ENCODE measurements around the gene CTAGE4. TPM values are rescaled to one million over a fixed set of nuclear protein-coding genes. Genes with fewer than 3 reads are reported as not detected.
"Not testable (repeated sequence)": the region's sequence is repeated elsewhere in the genome, so short reads cannot be mapped to it uniquely, and the experiment has no call there.

CTAGE4 gene
- total RNA-seq, 1 experiment from 2014 or later = 5.9 TPM

DNA sequence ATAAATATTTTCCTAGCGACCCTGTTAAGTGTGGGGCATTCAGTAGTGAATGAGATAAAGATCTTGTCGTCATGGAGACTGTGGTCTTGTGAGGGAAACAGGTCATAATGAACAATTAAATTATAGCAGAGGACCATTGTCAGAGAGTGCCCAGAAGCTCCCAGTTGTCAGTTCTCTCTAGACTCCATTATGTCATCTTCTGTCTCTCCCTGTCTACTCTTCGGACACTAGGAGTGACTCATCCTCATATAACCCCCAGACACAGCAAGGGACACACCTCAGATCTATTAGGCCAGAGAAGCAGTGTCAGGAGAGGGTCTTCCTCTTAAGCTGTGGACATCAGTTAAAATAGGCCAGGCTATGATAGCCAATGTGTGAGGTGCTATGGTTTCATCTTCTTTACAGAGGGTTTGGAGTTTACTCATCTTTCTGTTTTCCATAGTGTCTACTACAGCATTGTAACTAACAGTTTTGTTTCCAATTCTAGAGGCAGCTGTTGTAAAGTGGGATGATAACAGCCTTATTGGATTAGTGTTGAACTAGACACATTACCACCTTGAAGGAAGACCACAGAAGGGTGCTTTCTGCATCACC is 5.4 kb downstream of the CTAGE4 start:
- H3K9me3 ChIP-seq (ENCODE audit: control insufficient read depth, insufficient read depth, low read depth, low read length); CTCF ChIA-PET; ATAC-seq; intact Hi-C loops (cut with micrococcal nuclease; ENCODE audit: unreplicated experiment); H3K27me3 ChIP-seq (ENCODE audit: control insufficient read depth, insufficient read depth, low read length); H3K4me1 ChIP-seq (ENCODE audit: control insufficient read depth, insufficient read depth, low read length); H3K4me3 ChIP-seq (ENCODE audit: low read depth in 2 of 2, low read length in 2 of 2); DNase-seq (ENCODE audit: low read depth, low spot score); H3K27ac ChIP-seq (ENCODE audit: low read length); H3K36me3 ChIP-seq (ENCODE audit: control insufficient read depth, insufficient read depth, low read length); POLR2A ChIA-PET; BruUV-seq (replicated peaks); in situ Hi-C loops (cut with HindIII; ENCODE audit: low pct_unique_long_range_greater_than_20kb, low sequenced_read_pairs): not testable (repeated sequence)

DNA sequence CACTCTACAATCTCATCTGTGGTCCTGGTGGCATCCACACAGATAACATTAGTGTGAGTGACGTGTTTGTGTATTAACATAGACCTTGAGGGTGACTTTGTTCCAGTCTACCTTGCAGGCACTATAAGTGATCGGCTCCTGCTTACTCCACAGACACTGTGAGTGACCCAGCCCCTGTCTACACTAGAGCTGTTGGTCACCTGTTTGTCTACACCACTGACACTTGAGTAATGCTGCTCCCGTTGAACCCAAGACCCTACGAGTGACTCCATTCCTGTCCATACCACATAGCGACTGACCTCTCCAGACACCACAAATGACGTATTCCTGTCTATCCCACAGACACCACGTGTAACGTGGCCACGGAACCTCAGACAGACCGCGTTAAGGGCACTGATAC is 10.5 kb downstream of the CTAGE4 start:
- CTCF ChIA-PET; H3K4me1 ChIP-seq (ENCODE audit: control insufficient read depth, insufficient read depth, low read length); BruUV-seq (replicated peaks); H3K27me3 ChIP-seq (ENCODE audit: control insufficient read depth, insufficient read depth, low read length); in situ Hi-C loops (cut with HindIII; ENCODE audit: low pct_unique_long_range_greater_than_20kb, low sequenced_read_pairs); H3K4me3 ChIP-seq (ENCODE audit: low read depth in 2 of 2, low read length in 2 of 2); H3K27ac ChIP-seq (ENCODE audit: low read length); H3K36me3 ChIP-seq (ENCODE audit: control insufficient read depth, insufficient read depth, low read length); ATAC-seq; DNase-seq (ENCODE audit: low read depth, low spot score); POLR2A ChIA-PET; H3K9me3 ChIP-seq (ENCODE audit: control insufficient read depth, insufficient read depth, low read depth, low read length); intact Hi-C loops (cut with micrococcal nuclease; ENCODE audit: unreplicated experiment): not testable (repeated sequence)

DNA sequence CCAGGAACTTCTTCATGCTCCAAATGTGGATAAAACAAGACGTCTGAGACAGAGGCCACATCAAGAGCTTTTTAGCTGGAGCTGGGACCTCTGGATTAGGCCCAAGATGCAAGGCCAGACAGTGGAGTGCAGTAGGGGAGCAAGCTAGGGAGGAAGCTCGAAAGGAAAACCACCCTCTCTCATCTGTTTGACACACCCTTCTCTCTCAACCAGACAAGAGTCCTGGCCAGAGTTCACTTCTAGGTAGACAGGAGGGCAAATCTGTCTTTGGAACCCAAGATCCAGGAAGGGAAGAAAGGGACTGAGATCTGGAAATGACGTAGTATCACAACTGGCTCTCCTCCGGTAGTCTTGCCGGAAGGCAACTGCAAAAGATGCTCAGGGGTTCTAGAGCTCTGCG is 11.2 kb downstream of the CTAGE4 start:
- in situ Hi-C loops (cut with HindIII; ENCODE audit: low pct_unique_long_range_greater_than_20kb, low sequenced_read_pairs); H3K4me1 ChIP-seq (ENCODE audit: control insufficient read depth, insufficient read depth, low read length); POLR2A ChIA-PET; DNase-seq (ENCODE audit: low read depth, low spot score); H3K36me3 ChIP-seq (ENCODE audit: control insufficient read depth, insufficient read depth, low read length); intact Hi-C loops (cut with micrococcal nuclease; ENCODE audit: unreplicated experiment); H3K27me3 ChIP-seq (ENCODE audit: control insufficient read depth, insufficient read depth, low read length); H3K9me3 ChIP-seq (ENCODE audit: control insufficient read depth, insufficient read depth, low read depth, low read length); BruUV-seq (replicated peaks); H3K4me3 ChIP-seq (ENCODE audit: low read depth in 2 of 2, low read length in 2 of 2); H3K27ac ChIP-seq (ENCODE audit: low read length); CTCF ChIA-PET; ATAC-seq: not testable (repeated sequence)

DNA sequence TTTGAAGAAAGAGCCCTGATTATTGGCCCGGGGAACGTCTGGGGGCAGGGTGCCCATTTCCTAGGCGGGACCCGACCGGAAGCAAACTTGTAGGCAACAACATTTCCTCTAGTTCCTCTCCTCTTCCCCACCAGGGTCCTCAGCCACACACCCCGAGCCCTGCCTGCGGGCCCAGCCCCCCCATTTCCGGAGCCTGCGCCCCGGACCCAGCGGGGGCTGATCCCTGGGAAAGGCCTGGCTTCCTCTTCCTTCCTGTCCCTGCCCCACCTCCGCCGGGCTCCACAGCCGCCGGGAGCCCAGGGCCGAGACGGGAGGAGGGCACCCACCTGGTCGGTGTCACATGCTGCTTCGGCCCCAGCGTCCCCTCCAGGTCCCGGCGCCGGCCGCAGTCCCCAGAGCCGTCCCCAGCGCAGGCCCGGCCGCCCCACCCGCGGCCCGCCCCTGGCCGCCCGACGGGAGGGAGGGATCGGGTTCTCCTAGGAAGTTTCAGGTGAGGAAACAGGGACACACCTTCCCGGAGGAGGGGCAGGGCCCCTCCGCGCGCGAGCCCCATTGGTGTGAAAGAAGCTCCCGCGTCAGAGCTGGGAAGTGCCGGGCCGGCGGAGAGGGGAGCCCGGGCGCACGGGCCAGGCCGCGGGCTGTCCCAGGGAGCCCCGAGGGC is 12.1 kb downstream of the CTAGE4 start, which contains the start of gene ARHGEF35:
TSS of gene ARHGEF35 (minus strand) at position 622 of the 661 bp plus-strand sequence. CDS start 7,450 bp downstream, outside the sequence.
- H3K4me3 ChIP-seq (ENCODE audit: low read depth in 2 of 2, low read length in 2 of 2) = peak within 1 kb of the TSS in 1 of 2 experiments; percentile 13; a peak in 1 of 4 replicates
- intact Hi-C loops (cut with micrococcal nuclease; ENCODE audit: unreplicated experiment); POLR2A ChIA-PET; CTCF ChIA-PET; H3K27ac ChIP-seq (ENCODE audit: low read length); H3K36me3 ChIP-seq (ENCODE audit: control insufficient read depth, insufficient read depth, low read length); DNase-seq (ENCODE audit: low read depth, low spot score); H3K27me3 ChIP-seq (ENCODE audit: control insufficient read depth, insufficient read depth, low read length); H3K4me1 ChIP-seq (ENCODE audit: control insufficient read depth, insufficient read depth, low read length); H3K9me3 ChIP-seq (ENCODE audit: control insufficient read depth, insufficient read depth, low read depth, low read length); in situ Hi-C loops (cut with HindIII; ENCODE audit: low pct_unique_long_range_greater_than_20kb, low sequenced_read_pairs); BruUV-seq (replicated peaks): not testable (repeated sequence)
- peak; percentile 89 for ATAC-seq

DNA sequence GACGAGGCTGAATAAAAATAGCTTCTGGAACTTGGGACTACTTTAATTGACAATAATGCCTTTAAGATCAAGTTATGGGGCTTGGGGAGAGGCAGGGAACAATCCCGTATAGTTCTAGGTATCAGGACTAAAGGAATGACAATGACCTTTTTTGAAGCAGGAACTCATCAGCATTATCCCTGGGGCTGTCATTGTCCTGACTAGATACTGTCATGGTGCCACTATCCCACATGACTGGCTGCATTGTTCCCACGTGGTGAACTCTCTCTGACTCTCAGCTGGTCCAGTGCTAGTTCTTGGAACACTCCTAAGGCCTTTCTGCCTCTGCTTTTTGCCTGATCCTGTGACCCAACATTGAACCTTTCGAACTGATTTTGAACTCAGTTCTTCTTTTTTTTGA is 15.7 kb downstream of the CTAGE4 start:
- POLR2A ChIA-PET; H3K27me3 ChIP-seq (ENCODE audit: control insufficient read depth, insufficient read depth, low read length); ATAC-seq; H3K4me3 ChIP-seq (ENCODE audit: low read depth in 2 of 2, low read length in 2 of 2); H3K9me3 ChIP-seq (ENCODE audit: control insufficient read depth, insufficient read depth, low read depth, low read length); intact Hi-C loops (cut with micrococcal nuclease; ENCODE audit: unreplicated experiment); H3K4me1 ChIP-seq (ENCODE audit: control insufficient read depth, insufficient read depth, low read length); H3K27ac ChIP-seq (ENCODE audit: low read length); in situ Hi-C loops (cut with HindIII; ENCODE audit: low pct_unique_long_range_greater_than_20kb, low sequenced_read_pairs); BruUV-seq (replicated peaks); CTCF ChIA-PET; H3K36me3 ChIP-seq (ENCODE audit: control insufficient read depth, insufficient read depth, low read length); DNase-seq (ENCODE audit: low read depth, low spot score): not testable (repeated sequence)

DNA sequence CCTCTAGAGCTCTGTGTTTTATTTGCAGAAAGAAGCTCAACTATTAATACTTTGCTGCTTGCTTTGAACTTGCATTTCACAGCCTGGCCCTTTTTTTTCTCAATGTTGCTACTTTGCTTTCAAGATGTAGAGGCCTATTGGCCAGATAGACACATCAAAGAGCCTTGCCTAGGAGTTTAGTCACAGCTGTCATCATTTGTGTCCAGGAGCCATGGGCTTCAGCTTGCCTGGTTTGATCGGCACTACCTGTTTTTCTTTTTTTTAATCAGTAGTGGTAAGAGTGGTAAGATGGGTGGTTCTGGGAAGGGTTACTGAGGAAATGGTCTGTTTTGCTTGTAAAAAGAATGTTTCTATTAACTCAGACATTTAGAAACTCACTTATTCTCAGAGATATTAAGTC is 18.7 kb downstream of the CTAGE4 start:
- DNase-seq (ENCODE audit: low read depth, low spot score); BruUV-seq (replicated peaks); H3K36me3 ChIP-seq (ENCODE audit: control insufficient read depth, insufficient read depth, low read length); intact Hi-C loops (cut with micrococcal nuclease; ENCODE audit: unreplicated experiment); CTCF ChIA-PET; ATAC-seq; H3K27ac ChIP-seq (ENCODE audit: low read length); H3K9me3 ChIP-seq (ENCODE audit: control insufficient read depth, insufficient read depth, low read depth, low read length); H3K4me3 ChIP-seq (ENCODE audit: low read depth in 2 of 2, low read length in 2 of 2); POLR2A ChIA-PET; H3K27me3 ChIP-seq (ENCODE audit: control insufficient read depth, insufficient read depth, low read length); in situ Hi-C loops (cut with HindIII; ENCODE audit: low pct_unique_long_range_greater_than_20kb, low sequenced_read_pairs); H3K4me1 ChIP-seq (ENCODE audit: control insufficient read depth, insufficient read depth, low read length): not testable (repeated sequence)

DNA sequence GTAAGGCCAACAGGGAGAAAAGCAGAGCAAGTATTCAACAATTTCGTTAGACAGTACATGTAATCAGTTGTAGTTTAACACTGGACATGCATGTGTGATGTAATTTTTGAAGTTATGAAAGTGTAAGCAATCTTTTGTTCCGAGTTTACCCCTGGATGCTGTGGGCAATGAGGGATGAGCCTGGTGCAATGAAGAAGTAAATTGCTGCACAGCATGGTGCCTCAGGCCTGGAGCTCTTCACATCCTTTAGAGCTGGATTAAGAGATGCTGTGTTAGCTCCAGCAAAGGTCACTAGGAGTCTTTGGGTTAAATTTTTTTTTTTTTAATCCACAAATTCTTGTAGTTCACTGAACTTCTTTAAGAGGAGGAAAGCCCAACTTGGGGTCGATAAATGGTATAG is 19.8 kb downstream of the CTAGE4 start:
- H3K4me1 ChIP-seq (ENCODE audit: control insufficient read depth, insufficient read depth, low read length); CTCF ChIA-PET; POLR2A ChIA-PET; H3K9me3 ChIP-seq (ENCODE audit: control insufficient read depth, insufficient read depth, low read depth, low read length); intact Hi-C loops (cut with micrococcal nuclease; ENCODE audit: unreplicated experiment); H3K4me3 ChIP-seq (ENCODE audit: low read depth in 2 of 2, low read length in 2 of 2); in situ Hi-C loops (cut with HindIII; ENCODE audit: low pct_unique_long_range_greater_than_20kb, low sequenced_read_pairs); H3K27me3 ChIP-seq (ENCODE audit: control insufficient read depth, insufficient read depth, low read length); H3K27ac ChIP-seq (ENCODE audit: low read length); ATAC-seq; DNase-seq (ENCODE audit: low read depth, low spot score); H3K36me3 ChIP-seq (ENCODE audit: control insufficient read depth, insufficient read depth, low read length): not testable (repeated sequence)
- TSS peak; percentile 28 for BruUV-seq (replicated peaks)
